HEK293T (cell line): ENCODE results near the gene ARHGAP30.
A peak's percentile ranks its signal among the peaks of the same experiment; 100 is the strongest.
"Not testable (repeated sequence)": the region's sequence is repeated elsewhere in the genome, so short reads cannot be mapped to it uniquely, and the experiment has no call there.

Experiments
- CTCF ChIA-PET: fragments of 350-600 bp; formaldehyde crosslinking; extraction: SDS; loops from one replicate; lab custom pipeline; 2021; ENCODE audit warnings: antibody characterized with exemption, inconsistent platforms; lab: Yijun Ruan, JAX
- POLR2A ChIA-PET: fragments of 350-600 bp; formaldehyde crosslinking; extraction: SDS; loops from one replicate; lab custom pipeline; 2020; ENCODE audit warnings: antibody characterized with exemption, inconsistent platforms; lab: Yijun Ruan, JAX
- DNase-seq: peaks from one replicate; pipeline ENCODE4 v3.0.0; 2012; ENCODE audit warnings: mixed read lengths; ENCODE audit errors: extremely low spot score
- ARNT ChIP-seq: fragments of 450-650 bp; IDR thresholded peaks from 2 replicates; pipeline ENCODE4 v1.6.1; 2017; ENCODE audit warnings: mild to moderate bottlenecking
- BHLHE40 ChIP-seq: fragments of 450-650 bp; IDR thresholded peaks from 2 replicates; pipeline ENCODE4 v1.6.1; 2016; ENCODE audit warnings: mild to moderate bottlenecking, moderate library complexity, borderline replicate concordance
- CTBP1 ChIP-seq: fragments of 450-650 bp; IDR thresholded peaks from 2 replicates; pipeline ENCODE4 v1.6.1; 2016; ENCODE audit warnings: borderline replicate concordance
- ELF4 ChIP-seq: fragments of 450-650 bp; IDR thresholded peaks from 2 replicates; pipeline ENCODE4 v1.6.1; 2017; ENCODE audit warnings: antibody characterized with exemption
- FOXA1 ChIP-seq: fragments of 450-650 bp; IDR thresholded peaks from 2 replicates; pipeline ENCODE4 v1.6.1; 2016; ENCODE audit warnings: mild to moderate bottlenecking
- FOXK2 ChIP-seq: fragments of 450-650 bp; IDR thresholded peaks from 2 replicates; pipeline ENCODE4 v1.6.1; 2016; ENCODE audit warnings: mild to moderate bottlenecking
- FOXM1 ChIP-seq: fragments of 450-650 bp; IDR thresholded peaks from 2 replicates; pipeline ENCODE4 v1.6.1; 2017; ENCODE audit warnings: mild to moderate bottlenecking, borderline replicate concordance
- HDGF ChIP-seq: fragments of 450-650 bp; IDR thresholded peaks from 2 replicates; pipeline ENCODE4 v1.6.1; 2017; ENCODE audit warnings: antibody characterized with exemption, borderline replicate concordance
- L3MBTL2 ChIP-seq: fragments of 450-650 bp; conservative IDR thresholded peaks from 2 replicates; pipeline ENCODE4 v1.6.1; 2016; ENCODE audit warnings: mild to moderate bottlenecking
- LEF1 ChIP-seq: fragments of 450-650 bp; IDR thresholded peaks from 2 replicates; pipeline ENCODE4 v1.6.1; 2017; ENCODE audit warnings: mild to moderate bottlenecking, borderline replicate concordance
- NFRKB ChIP-seq: fragments of 450-650 bp; IDR thresholded peaks from 2 replicates; pipeline ENCODE4 v1.6.1; 2016; ENCODE audit warnings: mild to moderate bottlenecking, moderate library complexity
- PKNOX1 ChIP-seq: fragments of 450-650 bp; IDR thresholded peaks from 2 replicates; pipeline ENCODE4 v1.6.1; 2016
- SP1 ChIP-seq: fragments of 450-650 bp; IDR thresholded peaks from 2 replicates; pipeline ENCODE4 v1.6.1; 2017
- SUZ12 ChIP-seq: fragments of 450-650 bp; IDR thresholded peaks from 2 replicates; pipeline ENCODE4 v1.6.1; 2016; ENCODE audit warnings: mild to moderate bottlenecking
- TARDBP ChIP-seq: fragments of 450-650 bp; IDR thresholded peaks from 2 replicates; pipeline ENCODE4 v1.6.1; 2016
- ZNF384 ChIP-seq: fragments of 450-650 bp; IDR thresholded peaks from 2 replicates; pipeline ENCODE4 v1.6.1; 2016

The ARHGAP30 gene

GRCh38 chr1:161021165-161021969 is 48.3 kb downstream of the ARHGAP30 start:
- ChIA-PET POLR2A (interaction anchor here (0.5 to 2.8 kb wide), 11 partner anchors 9 to 293 kb away, joined by 3 to 32 read pairs (median 5); partner anchors contain the start of genes DEDD, NIT1, PFDN2 and SDHC), CTCF (interaction anchor here (0.6 kb wide), 1 partner anchor 26 kb away, joined by 6 read pairs; no protein-coding TSS in a partner anchor)
- TF ChIP-seq ELF4 (peak; percentile 48; the same call in 1 of the 2 replicates), L3MBTL2 (peak; percentile 91), PKNOX1 (peak; percentile 95), ARNT (no peak), FOXK2 (no peak)
- peak; percentile 92 for DNase-seq

- DNase-seq: peak; percentile 63
- CTCF ChIA-PET: interaction anchor here (0.6 to 0.8 kb wide), 2 partner anchors 23 to 24 kb away, joined by 3 read pairs; no protein-coding TSS in a partner anchor
- TF ChIP-seq NFRKB: no peak
- no peak for TF ChIP-seq SP1
- no peak for TF ChIP-seq FOXK2
- POLR2A ChIA-PET: interaction anchor here (0.7 to 2.8 kb wide), 9 partner anchors 10 to 293 kb away, joined by 3 to 32 read pairs (median 5); partner anchors contain the start of genes DEDD, NIT1, PFDN2 and SDHC
Measured at GRCh38 chr1:161020509-161021164, 49.1 kb downstream of the ARHGAP30 start, which contains the start of gene F11R. TSS of gene F11R (minus strand) at chr1:161021152. CDS start at chr1:161021073, 79 bp downstream.

- ChIA-PET CTCF (interaction anchor here (0.6 to 0.8 kb wide), 2 partner anchors 22 to 25 kb away, joined by 3 read pairs; no protein-coding TSS in a partner anchor), POLR2A (interaction anchor here (1.3 to 2.8 kb wide), 6 partner anchors 13 to 98 kb away, joined by 4 to 32 read pairs (median 8); partner anchors contain the start of genes NIT1, PFDN2 and USF1)
- no peak for DNase-seq
- no peak for TF ChIP-seq SP1
- no peak for TF ChIP-seq CTBP1
- no peak for TF ChIP-seq BHLHE40
- no peak for TF ChIP-seq ELF4
- no peak for TF ChIP-seq HDGF
- TF ChIP-seq FOXK2: no peak
- TF ChIP-seq PKNOX1: no peak
- no peak for TF ChIP-seq ARNT
- TF ChIP-seq FOXA1: no peak
- TF ChIP-seq FOXM1: no peak
- TF ChIP-seq ZNF384: no peak
- TF ChIP-seq SUZ12: no peak
- TF ChIP-seq TARDBP: no peak
- no peak for TF ChIP-seq NFRKB
- TF ChIP-seq LEF1: no peak
- TF ChIP-seq L3MBTL2: no peak
Measured at GRCh38 chr1:161019751-161020495, 49.8 kb downstream of the ARHGAP30 start.

- CTCF ChIA-PET: interaction anchor here (1.1 to 1.3 kb wide), 2 partner anchors 52 to 98 kb away, joined by 3 read pairs; no protein-coding TSS in a partner anchor
Measured at GRCh38 chr1:161019111-161019660, 50.5 kb downstream of the ARHGAP30 start.

GRCh38 chr1:161018631-161018930 is 51.1 kb downstream of the ARHGAP30 start:
- ChIA-PET POLR2A (interaction anchor here (1.2 kb wide), 1 partner anchor 27 kb away, joined by 3 read pairs; the partner anchor contains the start of gene USF1), CTCF (interaction anchor here (1.1 to 1.3 kb wide), 2 partner anchors 53 to 99 kb away, joined by 3 read pairs; no protein-coding TSS in a partner anchor)
- no peak for DNase-seq
- TF ChIP-seq L3MBTL2: no peak
- no peak for TF ChIP-seq ELF4
- TF ChIP-seq ARNT: no peak
- TF ChIP-seq PKNOX1: no peak
- no peak for TF ChIP-seq CTBP1
- TF ChIP-seq TARDBP: no peak
- no peak for TF ChIP-seq FOXA1
- TF ChIP-seq SP1: no peak
- TF ChIP-seq BHLHE40: no peak
- no peak for TF ChIP-seq FOXK2

More at GRCh38 chr1:161019111-161019660, 50.5 kb downstream of the ARHGAP30 start:
- POLR2A ChIA-PET: interaction anchor here (1.2 kb wide), 1 partner anchor 27 kb away, joined by 3 read pairs; the partner anchor contains the start of gene USF1
- not testable (repeated sequence) for DNase-seq
